HG03565 (cell line): ENCODE results near the gene PALD1.

Experiments
- ATAC-seq: cut with Tn5 transposase; IDR thresholded peaks from one replicate; pipeline ENCODE4 v1.9.1; 2021; ENCODE audit warnings: mild to moderate bottlenecking, moderate library complexity; ENCODE audit not compliant: unreplicated experiment

PALD1 gene

GRCh38 chr10:70457759-70458305 is 20.7 kb upstream of the PALD1 start:
- ATAC-seq: no peak

- no peak for ATAC-seq
These were observed 20.1 kb upstream of the PALD1 start for GRCh38 chr10:70458329-70459060.

GRCh38 chr10:70459061-70459773 is 19.4 kb upstream of the PALD1 start:
- ATAC-seq: no peak

GRCh38 chr10:70459774-70460490 is 18.6 kb upstream of the PALD1 start:
- no peak for ATAC-seq

GRCh38 chr10:70461397-70462348 is 16.9 kb upstream of the PALD1 start:
- no peak for ATAC-seq

- ATAC-seq: no peak
These were observed 16.1 kb upstream of the PALD1 start for GRCh38 chr10:70462349-70462984.

- ATAC-seq: no peak
These were observed 13.3 kb upstream of the PALD1 start for GRCh38 chr10:70465278-70465677.

- no peak for ATAC-seq
These were observed 12.7 kb upstream of the PALD1 start for GRCh38 chr10:70465832-70466231.

GRCh38 chr10:70466951-70467350 is 11.6 kb upstream of the PALD1 start:
- no peak for ATAC-seq

- ATAC-seq: no peak
These were observed 5.6 kb upstream of the PALD1 start for GRCh38 chr10:70472799-70473454.

GRCh38 chr10:70474780-70475179 is 3.8 kb upstream of the PALD1 start:
- no peak for ATAC-seq

- no peak for ATAC-seq
These were observed 2.9 kb upstream of the PALD1 start for GRCh38 chr10:70475661-70476060.

GRCh38 chr10:70476249-70477035 is 2.1 kb upstream of the PALD1 start:
- ATAC-seq: no peak

GRCh38 chr10:70477661-70478162 is 855 bp upstream of the PALD1 start:
- ATAC-seq: no peak

- no peak for ATAC-seq
These were observed 606 bp downstream of the PALD1 start for GRCh38 chr10:70479165-70479581.

GRCh38 chr10:70479626-70480238 is 1.2 kb downstream of the PALD1 start:
- ATAC-seq: no peak

- no peak for ATAC-seq
These were observed 1.8 kb downstream of the PALD1 start for GRCh38 chr10:70480239-70480861.

- no peak for ATAC-seq
These were observed 2.5 kb downstream of the PALD1 start for GRCh38 chr10:70481105-70481504.
